Activated naive CD4-positive, alpha-beta T cell treated with anti-CD3 and anti-CD28 coated beads, Interleukin-2, amount 50 U/mL, for 24 hours (primary cell): ENCODE data around the gene IFITM2.
"Not testable (repeated sequence)": the region's sequence is repeated elsewhere in the genome, so short reads cannot be mapped to it uniquely, and the experiment has no call there.

Source experiments
- H3K27ac Mint-ChIP-seq: one replicate; pipeline ENCODE4 v1.8.0; 2021; ENCODE audit warnings: mild to moderate bottlenecking, mixed read lengths
- H3K27me3 Mint-ChIP-seq: one replicate; pipeline ENCODE4 v1.8.0; 2021; ENCODE audit warnings: mixed read lengths
- H3K36me3 Mint-ChIP-seq: one replicate; pipeline ENCODE4 v1.8.0; 2021; ENCODE audit warnings: mixed read lengths
- H3K4me1 Mint-ChIP-seq: one replicate; pipeline ENCODE4 v1.8.0; 2021; ENCODE audit warnings: mixed read lengths
- H3K4me3 Mint-ChIP-seq: one replicate; pipeline ENCODE4 v1.8.0; 2021; ENCODE audit warnings: mild to moderate bottlenecking, mixed read lengths
- H3K9me3 Mint-ChIP-seq: one replicate; pipeline ENCODE4 v1.8.0; 2021; ENCODE audit warnings: mixed read lengths

Gene IFITM2

DNA sequence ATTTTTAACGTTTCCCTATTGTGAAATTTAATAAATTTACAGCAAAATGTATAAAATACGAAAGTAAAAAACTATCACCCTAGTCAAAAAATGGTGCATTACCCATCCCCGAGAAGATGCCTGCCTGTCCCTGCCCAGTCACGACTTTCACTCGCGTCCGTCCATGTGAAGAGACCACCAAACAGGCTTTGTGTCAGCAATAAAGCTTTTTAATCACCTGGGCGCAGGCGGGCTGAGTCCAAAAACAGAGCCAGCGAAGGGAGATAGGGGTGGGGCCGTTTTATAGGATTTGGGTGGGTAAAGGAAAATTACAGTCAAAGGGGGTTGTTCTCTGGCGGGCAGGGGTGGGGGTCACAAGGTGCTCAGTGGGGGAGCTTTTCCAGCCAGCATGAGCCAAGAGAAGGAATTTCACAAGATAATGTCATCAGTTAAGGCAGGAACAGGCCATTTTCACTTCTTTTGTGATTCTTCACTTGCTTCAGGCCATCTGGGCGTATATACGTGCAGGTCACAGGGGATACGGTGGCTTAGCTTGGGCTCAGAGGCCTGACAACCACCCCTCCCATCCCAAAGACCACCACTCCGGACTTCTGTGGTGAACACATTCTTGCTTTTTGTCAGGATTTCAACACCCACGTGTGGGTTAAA lies 26.1 kb downstream of the IFITM2 start:
- not testable (repeated sequence) for H3K27ac Mint-ChIP-seq, H3K4me3 Mint-ChIP-seq, H3K27me3 Mint-ChIP-seq, H3K36me3 Mint-ChIP-seq, H3K9me3 Mint-ChIP-seq
- H3K4me1 Mint-ChIP-seq = peaks cover 60% of the 10 kb centered on the region

DNA sequence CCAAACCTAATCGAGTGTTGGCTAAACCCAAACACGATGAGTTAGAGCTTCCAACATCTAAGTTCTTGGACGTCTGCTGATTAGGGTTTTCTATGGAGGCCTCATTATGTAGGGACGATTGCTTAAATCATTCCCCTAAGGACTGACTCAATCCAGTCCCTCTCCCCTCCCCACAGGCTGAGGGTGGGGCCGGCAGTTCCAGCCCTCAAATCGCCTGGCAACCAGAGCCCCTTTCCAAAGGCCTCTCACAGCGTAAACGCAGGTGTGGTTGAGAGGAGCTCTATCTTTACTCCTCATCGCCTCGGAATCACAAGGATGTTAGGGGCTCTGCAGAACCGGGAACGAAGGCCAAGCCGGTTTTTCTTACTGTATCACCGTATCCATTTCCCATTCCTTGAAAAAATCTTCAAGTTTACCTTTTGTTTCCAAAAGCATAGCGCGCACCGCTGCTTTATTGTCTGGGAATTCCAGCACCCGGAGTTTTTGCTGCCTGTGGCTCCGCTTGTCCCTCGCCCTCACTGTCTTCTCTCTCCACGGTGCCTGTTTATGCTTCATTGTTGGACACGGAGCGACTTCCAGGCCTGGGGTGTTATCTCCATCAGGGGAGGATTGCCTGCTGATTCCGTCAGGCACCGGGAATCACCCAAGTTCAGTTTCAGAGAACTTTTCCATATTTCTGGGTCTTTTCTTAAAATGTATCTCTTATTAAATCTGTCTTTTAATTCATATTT lies 26.8 kb downstream of the IFITM2 start:
- Mint-ChIP-seq H3K9me3 (no peaks in the 10 kb centered on the region), H3K4me3 (no peak overlapping the region), H3K27ac (no peak overlapping the region), H3K36me3 (no peaks in the 10 kb centered on the region), H3K27me3 (no peaks in the 10 kb centered on the region), H3K4me1 (peaks cover 54% of the 10 kb centered on the region)

DNA sequence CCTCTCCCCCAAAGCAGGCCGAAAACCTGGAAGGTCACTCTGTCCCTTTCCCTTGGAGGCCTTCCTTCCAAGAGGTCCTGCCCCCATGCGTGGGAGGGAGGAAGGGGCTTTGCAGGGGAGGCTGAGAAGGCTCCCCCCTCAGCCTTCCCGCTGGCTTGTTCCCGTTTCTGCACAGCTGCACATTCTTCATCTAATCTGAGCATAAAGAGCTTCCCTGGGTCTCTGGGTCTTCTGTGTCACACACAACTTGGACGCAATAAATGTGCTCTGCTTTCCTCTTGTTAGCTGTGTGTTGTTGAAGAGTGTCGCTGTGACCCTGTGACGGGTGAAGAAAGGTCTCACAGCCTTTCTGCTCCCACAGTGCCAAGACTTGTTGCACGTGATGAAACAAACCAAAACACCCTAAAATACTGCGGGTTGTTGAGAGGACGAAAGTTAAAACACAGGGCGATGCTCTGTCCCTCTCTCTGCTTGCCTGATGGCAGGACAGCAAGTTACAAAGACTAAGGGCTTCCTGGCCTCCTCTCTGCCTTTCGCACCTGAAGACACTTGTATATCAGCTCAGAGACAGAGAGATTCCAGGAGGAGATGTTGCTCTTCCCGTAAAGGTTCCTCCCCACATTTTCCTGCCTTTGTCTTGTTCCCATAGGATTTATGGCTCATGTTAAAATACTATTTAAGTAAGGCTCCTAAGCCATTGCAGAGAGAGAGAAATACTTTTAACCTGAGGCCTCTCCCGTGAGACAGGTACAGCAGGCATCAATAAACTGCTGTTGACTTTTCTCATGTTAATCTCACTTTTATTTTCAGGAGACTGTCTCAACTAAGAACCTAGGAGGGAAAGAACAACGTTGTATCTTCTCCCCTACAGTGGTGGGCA lies 28.4 kb downstream of the IFITM2 start:
- H3K9me3 Mint-ChIP-seq = no peaks in the 10 kb centered on the region
- H3K36me3 Mint-ChIP-seq = no peaks in the 10 kb centered on the region
- peak overlapping the region; percentile 69 for H3K27ac Mint-ChIP-seq
- H3K4me3 Mint-ChIP-seq = no peak overlapping the region
- H3K27me3 Mint-ChIP-seq = no peaks in the 10 kb centered on the region
- H3K4me1 Mint-ChIP-seq = peaks cover 48% of the 10 kb centered on the region

DNA sequence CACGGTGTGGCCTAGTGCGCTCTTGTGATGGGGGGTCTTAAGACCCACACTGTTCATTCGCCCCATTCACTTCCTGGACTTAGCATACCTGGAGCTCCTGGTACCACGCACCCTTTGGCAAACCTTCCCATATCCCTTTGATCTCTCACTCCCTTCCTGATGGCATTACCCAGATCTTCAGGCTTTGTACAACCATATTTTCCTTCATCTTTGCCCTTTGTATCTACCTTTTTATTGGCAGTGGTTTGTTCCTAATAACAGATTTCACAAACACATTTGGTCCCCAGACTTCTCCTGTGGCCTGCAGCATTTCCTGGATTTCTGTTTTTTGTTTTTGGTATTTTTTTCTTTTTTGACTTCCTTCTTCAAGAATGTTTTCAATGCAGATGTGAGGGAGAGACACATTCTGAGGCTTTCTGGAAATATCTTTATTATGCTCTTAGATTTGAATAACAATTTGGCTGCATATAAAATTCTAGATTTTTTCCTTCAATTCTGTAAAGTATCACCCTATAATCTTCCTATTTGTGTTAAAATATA lies 29.1 kb downstream of the IFITM2 start:
- peak overlapping the region; percentile 69 for H3K27ac Mint-ChIP-seq
- peaks cover 48% of the 10 kb centered on the region for H3K4me1 Mint-ChIP-seq
- no peaks in the 10 kb centered on the region for H3K9me3 Mint-ChIP-seq
- H3K4me3 Mint-ChIP-seq = no peak overlapping the region
- H3K27me3 Mint-ChIP-seq = no peaks in the 10 kb centered on the region
- H3K36me3 Mint-ChIP-seq = no peaks in the 10 kb centered on the region

DNA sequence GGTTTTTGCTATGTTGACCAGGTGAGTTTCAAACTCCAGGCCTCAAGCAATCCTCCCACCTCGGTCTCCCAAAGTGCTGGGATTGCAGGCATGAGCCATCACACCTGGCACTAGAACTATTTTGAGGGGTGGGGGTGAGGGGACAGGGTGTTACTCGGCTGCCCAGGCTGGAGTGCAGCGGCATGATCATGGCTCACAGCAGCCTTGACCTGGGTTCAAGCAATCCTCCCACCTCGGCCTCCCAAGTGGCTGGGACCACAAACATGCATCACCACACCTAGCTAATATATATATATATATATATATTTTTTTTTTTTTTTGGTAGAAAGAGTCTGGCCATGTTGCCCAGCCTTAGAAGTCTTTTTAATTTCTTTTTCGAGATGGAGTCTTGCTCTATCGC lies 30.1 kb downstream of the IFITM2 start:
- H3K27me3 Mint-ChIP-seq = no peaks in the 10 kb centered on the region
- no peak overlapping the region for H3K4me3 Mint-ChIP-seq
- no peaks in the 10 kb centered on the region for H3K36me3 Mint-ChIP-seq
- H3K9me3 Mint-ChIP-seq = no peaks in the 10 kb centered on the region
- H3K4me1 Mint-ChIP-seq = peaks cover 49% of the 10 kb centered on the region
- no peak overlapping the region for H3K27ac Mint-ChIP-seq

DNA sequence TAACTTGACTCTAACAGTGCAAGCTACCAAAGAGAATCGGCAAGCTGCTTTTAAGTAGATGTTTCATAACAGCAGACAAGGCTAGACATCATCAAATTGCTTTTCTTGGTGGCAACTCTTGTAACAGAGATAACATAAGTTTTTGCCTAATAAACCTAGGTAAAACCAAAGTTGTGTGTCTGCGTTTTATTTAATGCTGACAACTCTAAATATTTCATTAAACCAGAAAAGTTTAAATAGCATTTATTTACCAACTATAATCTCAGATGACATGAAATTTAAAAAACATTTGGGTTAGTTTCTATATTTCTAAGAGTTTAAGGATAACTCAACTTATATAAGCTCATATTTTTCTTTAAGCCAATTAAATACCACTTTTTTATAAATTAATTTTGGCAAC lies 32.3 kb downstream of the IFITM2 start:
- Mint-ChIP-seq H3K36me3 (no peaks in the 10 kb centered on the region), H3K9me3 (no peaks in the 10 kb centered on the region), H3K27me3 (no peaks in the 10 kb centered on the region), H3K4me3 (no peak overlapping the region), H3K4me1 (peaks cover 44% of the 10 kb centered on the region), H3K27ac (no peak overlapping the region)

DNA sequence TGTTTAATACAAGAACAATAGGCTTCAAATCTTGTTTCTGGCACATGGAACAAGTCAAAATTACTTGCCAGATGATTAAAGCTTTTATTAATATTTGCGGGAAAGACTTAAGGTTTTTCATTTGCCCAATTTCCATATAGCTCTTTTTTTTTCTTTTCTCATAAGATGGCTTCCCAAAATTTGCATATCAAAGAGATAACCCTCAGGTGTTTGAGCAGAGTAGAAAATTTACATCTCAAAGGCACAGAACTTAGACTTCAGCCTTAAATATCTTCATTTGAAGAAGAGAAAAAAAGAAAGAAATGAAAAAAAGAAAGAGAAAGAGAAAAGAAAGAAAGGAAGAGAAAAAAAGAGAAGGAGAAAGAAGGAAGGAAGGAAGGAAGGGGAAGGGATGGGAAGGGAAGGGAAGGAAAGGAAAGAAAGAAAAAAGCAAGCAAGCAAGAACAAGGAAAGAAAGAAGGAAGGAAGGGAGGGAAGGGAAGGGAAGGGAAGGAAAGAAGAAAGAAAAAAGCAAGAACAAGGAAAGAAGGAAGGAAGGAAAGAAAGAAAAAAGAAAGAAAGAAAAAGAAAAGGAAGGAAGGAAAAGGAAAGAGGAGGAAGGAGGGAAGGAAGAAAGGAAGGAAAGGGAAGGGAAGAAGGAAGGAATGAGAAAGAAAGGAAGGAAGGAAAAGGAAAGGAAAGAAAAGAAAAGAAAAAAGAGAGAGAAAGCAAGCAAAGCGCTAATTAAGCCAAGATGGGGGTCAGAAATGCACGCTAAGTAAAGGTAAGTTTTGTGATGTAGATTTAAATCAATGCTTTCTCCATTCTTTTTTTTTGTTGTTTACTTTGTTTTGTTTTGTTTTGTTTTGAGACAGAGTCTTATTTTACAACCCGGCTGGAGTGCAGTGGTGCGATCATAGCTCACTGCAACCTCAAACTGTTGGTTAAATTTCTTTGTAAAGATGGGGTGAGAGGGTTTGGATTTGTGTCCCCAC lies 33.2 kb downstream of the IFITM2 start:
- no peak overlapping the region for H3K4me3 Mint-ChIP-seq
- H3K4me1 Mint-ChIP-seq = peaks cover 38% of the 10 kb centered on the region
- no peaks in the 10 kb centered on the region for H3K9me3 Mint-ChIP-seq
- H3K27me3 Mint-ChIP-seq = no peaks in the 10 kb centered on the region
- H3K36me3 Mint-ChIP-seq = no peaks in the 10 kb centered on the region
- peak overlapping the region; percentile 82 for H3K27ac Mint-ChIP-seq

DNA sequence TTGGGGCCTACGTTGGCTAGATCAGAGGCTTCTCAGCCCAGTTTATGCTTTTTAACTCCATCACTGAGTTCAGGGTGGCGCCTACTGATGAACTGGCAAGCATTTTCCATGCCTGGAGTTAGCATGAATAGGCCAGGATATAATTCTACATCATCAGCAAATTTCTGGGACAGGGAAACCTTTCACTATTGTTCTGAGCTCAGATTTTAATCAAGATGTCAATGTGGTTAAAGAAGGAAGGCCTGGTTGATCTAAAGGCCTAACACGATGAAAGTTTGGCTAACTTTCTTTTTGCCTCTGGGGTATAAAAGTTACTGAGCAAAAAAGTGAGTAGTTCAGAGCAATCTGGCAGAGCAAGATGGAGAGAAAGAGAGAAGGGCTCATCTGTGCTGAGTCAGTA lies 34.7 kb downstream of the IFITM2 start:
- peaks cover 26% of the 10 kb centered on the region for H3K4me1 Mint-ChIP-seq
- no peaks in the 10 kb centered on the region for H3K9me3 Mint-ChIP-seq
- no peaks in the 10 kb centered on the region for H3K27me3 Mint-ChIP-seq
- H3K4me3 Mint-ChIP-seq = no peak overlapping the region
- no peak overlapping the region for H3K27ac Mint-ChIP-seq
- no peaks in the 10 kb centered on the region for H3K36me3 Mint-ChIP-seq

DNA sequence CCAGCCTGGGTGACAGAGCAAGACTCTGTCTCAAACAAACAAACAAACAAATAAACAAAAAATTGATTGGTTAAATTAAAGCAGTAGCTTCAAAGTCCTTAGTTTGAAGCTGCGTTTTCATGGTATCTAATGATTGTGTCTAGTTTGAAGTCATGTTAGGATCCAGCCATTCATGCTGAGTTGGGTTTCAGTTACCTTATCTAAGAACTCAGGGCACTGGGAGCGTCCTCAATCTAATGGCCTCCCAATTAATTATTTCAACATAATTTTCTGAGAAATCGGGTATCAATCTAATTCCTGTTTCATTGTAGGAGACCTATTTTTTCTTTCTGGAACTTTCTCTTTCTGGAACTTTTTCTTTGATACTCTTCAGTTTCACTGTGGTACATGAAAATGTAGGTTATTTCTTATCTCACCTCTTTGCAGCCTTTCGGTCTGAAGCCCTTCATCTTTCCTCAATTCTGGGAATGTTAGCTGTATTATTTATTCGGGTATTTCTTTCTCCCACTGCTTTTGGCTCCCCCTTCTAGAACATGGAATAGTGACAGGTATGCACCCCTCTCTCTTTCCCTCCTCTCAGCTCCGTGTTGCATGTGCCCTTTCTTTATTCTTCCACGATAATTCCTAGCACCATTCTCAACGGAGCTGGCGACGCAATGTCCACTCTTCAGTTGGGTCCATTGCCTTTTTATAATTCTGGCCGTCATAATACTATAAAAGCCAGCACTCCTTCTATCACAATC lies 37.4 kb downstream of the IFITM2 start:
- Mint-ChIP-seq H3K36me3 (no peaks in the 10 kb centered on the region), H3K27me3 (no peaks in the 10 kb centered on the region), H3K9me3 (no peaks in the 10 kb centered on the region), H3K27ac (no peak overlapping the region), H3K4me3 (no peak overlapping the region), H3K4me1 (peaks cover 26% of the 10 kb centered on the region)

DNA sequence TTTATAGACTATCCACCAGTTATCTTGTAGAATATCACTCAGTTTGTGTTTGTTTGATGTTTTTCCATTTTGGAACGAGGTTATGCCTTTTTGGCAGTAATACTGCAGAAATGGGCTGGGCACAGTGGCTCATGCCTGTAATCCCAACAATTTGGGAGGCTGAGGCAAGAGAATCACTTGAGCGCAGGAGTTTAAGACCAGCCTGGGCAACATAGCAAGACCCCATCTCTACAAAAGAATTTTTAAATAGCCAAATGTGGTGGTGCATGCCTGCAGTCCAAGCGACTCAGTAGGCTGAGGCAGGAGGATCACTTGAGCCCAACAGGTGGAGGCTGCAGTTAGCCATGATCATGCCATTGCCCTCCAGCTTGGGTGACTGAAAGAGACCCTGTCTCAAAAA lies 38.9 kb downstream of the IFITM2 start:
- no peaks in the 10 kb centered on the region for H3K36me3 Mint-ChIP-seq
- H3K4me3 Mint-ChIP-seq = no peak overlapping the region
- no peak overlapping the region for H3K27ac Mint-ChIP-seq
- H3K27me3 Mint-ChIP-seq = no peaks in the 10 kb centered on the region
- no peaks in the 10 kb centered on the region for H3K9me3 Mint-ChIP-seq
- H3K4me1 Mint-ChIP-seq = peaks cover 25% of the 10 kb centered on the region

DNA sequence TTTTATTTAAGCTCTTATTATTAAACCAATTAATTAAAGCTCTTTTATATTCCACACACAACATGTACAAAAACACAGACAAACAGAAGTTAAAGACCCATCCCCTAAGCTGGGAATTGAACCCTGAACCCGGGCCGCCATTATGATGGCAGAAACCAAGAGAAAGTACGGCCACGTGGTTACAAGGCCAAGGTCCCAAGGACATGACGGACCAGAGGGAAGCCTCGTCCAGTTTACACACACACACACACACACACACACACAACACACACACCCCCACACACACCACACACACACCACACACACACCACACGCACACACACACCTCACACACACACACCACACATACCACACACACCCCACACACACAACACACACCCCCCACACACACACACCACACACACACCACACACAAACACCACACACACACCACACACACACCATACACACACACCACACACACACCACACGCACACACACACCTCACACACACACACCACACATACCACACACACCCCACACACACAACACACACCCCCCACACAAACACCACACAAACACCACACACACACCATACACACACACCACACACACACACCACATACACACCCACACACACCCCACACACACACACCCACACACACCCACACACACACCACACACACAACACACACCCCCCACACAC lies 41.8 kb downstream of the IFITM2 start:
- not testable (repeated sequence) for H3K27me3 Mint-ChIP-seq, H3K36me3 Mint-ChIP-seq, H3K4me3 Mint-ChIP-seq, H3K9me3 Mint-ChIP-seq, H3K27ac Mint-ChIP-seq
- peaks cover 36% of the 10 kb centered on the region for H3K4me1 Mint-ChIP-seq

DNA sequence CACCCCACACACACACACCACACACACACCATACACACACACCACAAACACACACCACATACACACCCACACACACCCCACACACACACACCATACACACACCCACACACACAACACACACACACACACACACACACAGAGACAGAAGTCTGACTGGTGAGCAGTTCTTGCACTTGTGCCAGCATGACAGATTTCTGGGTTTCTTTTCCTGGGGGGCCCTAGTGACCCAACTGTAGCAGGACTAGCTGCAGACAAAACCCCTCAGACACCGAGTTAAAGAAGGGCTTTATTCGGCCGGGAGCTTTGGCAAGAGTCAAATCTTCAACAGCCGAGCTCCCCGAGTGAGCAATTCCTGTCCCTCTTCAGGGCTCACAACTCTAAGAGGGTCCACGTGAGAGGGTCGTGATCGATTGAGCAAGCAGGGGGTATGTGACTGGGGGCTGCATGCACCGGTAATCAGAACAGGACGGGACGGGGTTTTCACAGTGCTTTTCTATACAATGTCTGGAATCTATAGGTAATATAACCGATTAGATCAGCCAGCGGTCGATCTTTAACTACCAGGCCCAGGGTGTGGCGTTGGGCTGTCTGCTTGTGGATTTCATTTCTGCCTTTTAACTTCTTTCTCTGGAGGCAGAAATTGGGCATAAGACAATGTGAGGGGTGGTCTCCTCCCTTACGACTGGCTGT lies 42.6 kb downstream of the IFITM2 start:
- H3K4me1 Mint-ChIP-seq = peaks cover 43% of the 10 kb centered on the region
- H3K4me3 Mint-ChIP-seq = not testable (repeated sequence)

DNA sequence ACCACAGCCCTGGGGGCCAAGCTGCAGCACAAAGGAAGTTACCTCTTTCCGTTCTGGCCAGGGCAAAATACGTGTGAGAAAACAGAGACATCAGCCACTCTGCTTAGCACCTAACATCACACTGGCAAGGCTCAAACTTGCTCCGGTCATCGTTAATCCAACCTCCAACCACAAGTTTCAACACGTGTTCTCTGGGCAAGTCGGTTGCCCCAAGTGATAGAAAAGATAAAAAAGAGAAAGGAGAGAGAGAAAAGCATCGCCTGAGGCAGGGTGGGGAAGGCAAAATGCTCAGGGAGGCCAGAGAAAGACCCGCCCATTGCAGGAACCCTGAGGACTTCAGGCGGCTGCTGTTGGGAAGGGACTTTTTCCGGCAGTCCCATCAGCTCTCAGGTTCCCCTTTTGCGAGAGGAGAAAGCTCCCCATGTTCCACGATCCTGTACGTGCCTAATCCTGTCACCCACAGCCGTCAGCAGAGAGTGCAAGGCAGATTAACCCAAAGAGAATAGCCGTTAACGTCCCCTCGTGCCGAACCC lies 43.2 kb downstream of the IFITM2 start:
- H3K27ac Mint-ChIP-seq = peak overlapping the region; percentile 81
- peak overlapping the region; percentile 30 for H3K4me3 Mint-ChIP-seq
- no peaks in the 10 kb centered on the region for H3K36me3 Mint-ChIP-seq
- peaks cover 45% of the 10 kb centered on the region for H3K4me1 Mint-ChIP-seq
- H3K9me3 Mint-ChIP-seq = no peaks in the 10 kb centered on the region
- no peaks in the 10 kb centered on the region for H3K27me3 Mint-ChIP-seq

More for the DNA sequence above, 42.6 kb downstream of the IFITM2 start:
- not testable (repeated sequence) for H3K36me3 Mint-ChIP-seq, H3K27me3 Mint-ChIP-seq, H3K27ac Mint-ChIP-seq, H3K9me3 Mint-ChIP-seq
